GM19395 (cell line): ENCODE data around the gene ARID4A.
"Not testable (repeated sequence)": the region's sequence is repeated elsewhere in the genome, so short reads cannot be mapped to it uniquely, and the experiment has no call there.

Experiments
- ATAC-seq: cut with Tn5 transposase; IDR thresholded peaks from one replicate; pipeline ENCODE4 v1.9.1; 2021; ENCODE audit warnings: mild to moderate bottlenecking, moderate library complexity; ENCODE audit not compliant: unreplicated experiment

Gene ARID4A

DNA sequence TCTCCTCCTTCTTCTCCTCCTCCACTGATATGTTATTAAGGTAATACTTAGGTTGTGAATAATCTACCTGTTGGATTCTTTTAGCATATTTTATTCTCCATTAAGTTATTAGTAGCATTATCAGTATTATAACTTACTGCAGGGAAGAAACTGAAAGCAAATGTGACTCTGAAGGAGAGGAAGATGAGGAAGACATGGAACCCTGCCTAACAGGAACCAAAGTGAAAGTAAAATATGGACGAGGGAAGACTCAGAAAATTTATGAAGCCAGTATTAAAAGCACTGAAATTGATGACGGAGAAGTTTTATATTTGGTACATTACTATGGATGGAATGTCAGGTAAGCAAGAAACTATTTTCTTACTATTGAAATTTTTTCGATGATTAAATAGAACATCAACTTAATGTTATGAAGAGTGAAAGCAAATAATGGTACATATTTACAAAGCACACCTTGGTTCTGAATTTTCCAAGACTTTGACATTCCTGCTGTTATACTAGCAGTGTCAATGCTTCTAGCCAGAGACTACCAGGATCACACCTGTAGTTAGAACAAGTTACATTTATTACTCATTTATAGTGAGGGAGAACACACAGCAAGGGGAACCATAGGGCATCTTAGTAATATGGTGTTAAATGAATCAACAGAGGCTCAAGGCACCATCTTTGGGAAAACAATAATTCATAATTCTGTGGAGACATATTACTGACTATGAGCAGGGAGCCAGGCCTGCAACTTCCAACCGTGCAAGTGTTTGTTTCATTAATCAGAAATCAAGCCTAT lies 55.4 kb downstream of the ARID4A start:
- ATAC-seq, result no peak

DNA sequence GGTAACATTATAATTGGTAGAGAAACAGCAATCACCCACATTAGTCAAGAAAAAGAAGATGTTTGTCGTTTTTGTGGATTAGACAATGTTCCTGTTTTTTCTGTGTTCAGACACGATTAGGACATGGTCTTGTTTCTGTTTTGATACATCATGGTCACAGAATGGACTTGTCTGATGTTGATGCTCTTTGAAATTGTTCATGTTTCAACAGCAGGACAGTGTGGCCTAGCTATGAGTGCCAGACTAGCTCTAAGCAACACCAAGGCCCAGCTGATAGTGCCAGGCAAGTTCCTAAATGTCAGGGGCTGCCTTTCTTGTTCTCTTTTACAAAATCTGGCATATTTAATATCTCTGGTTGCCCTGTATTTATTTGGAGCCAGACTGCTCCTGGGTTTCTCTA lies 56.5 kb downstream of the ARID4A start:
- ATAC-seq, result no peak

DNA sequence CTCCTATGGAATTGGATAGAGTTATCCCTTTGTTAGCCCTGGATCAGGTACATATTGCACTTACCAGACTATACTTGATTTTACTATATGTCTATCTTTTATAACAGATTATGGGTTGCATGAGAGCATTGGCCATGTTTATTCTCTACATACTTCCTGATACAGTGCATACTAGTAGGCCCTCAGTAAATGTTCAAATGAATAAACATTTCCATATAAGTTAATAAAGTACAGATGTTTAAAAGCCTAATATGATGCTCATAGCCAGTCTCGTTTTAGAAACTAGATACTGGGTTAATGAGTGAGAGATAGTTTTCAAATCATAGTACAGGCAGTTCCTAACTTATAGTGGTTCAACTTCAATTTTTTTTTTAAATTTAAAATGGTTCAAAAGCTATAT lies 57.9 kb downstream of the ARID4A start:
- no peak for ATAC-seq

DNA sequence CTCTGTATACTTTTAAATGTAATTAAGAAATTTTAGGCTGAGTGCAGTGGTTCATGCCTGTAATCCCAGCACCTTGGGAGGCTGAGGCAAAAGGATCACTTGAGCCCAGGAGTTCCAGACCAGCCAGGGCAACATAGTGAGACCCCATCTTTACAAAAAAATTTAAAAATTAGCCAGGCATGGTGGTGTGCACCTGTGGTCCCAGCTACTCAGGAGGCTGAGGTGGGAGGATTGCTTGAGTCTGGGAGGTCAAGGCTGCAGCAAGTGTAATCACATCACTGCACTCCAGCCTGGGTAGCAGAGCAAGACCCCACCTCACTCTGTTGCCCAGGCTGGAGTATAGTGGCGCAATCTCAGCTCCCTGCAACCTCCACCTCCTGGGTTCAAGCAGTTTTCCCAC lies 63.9 kb downstream of the ARID4A start:
- not testable (repeated sequence) for ATAC-seq

DNA sequence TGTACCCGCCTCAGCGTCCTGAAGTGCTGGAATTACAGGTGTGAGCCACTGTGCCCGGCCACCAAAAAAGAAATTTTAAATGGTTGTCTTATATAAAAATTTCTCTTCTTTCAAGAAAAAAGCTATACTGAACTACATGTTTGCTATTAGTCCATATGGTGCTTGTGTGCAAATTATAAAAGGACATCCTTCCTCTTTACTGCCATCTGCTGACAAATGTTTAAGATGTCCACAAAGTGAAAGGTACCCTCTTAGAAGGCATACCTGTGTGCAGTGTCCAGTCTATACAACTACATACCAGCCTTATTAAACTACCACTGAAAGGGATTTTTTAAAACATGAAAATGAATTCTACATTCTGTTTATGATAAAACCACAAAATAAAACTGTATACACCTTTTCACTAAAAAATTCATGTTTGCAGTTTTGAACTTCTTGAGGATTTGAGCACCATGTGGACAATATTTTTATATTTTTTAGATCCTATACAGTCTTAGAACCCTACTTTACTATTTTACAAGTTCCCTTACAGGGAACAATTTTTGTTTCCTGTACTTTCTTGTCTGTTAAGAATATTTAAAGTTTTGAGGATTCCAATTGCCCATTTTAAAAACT lies 64.5 kb downstream of the ARID4A start:
- no peak for ATAC-seq

DNA sequence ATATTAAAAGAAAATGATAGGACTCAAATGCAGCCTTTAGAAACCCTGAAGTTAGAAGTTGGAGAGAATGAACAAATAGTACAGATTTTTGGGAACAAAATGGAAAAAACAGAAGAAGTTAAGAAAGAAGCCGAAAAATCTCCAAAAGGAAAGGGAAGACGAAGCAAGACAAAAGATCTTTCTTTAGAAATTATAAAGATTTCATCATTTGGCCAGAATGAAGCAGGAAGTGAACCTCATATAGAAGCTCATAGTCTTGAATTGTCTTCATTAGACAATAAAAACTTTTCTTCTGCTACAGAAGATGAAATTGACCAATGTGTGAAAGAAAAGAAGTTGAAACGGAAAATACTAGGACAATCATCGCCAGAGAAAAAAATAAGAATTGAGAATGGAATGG lies 66.0 kb downstream of the ARID4A start:
- no peak for ATAC-seq

DNA sequence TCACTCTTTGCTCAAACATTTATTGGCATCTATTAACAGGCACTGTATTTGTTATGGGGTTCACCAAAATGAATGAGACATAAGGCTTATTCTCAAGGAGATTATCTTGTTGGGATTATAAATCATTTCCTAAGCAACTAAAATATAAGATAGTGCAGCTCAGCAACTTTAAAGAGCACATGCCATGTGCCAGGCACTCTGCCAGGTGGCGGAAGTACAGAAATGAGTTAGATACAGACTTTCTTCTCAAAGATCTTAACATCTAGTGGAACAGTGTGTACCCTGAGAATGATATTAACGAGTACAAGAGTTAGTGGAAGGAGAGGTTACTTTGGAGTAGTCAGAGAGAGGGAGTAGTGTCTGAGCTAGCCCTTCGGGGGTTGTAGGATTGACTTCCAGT lies 68.9 kb downstream of the ARID4A start:
- no peak for ATAC-seq

DNA sequence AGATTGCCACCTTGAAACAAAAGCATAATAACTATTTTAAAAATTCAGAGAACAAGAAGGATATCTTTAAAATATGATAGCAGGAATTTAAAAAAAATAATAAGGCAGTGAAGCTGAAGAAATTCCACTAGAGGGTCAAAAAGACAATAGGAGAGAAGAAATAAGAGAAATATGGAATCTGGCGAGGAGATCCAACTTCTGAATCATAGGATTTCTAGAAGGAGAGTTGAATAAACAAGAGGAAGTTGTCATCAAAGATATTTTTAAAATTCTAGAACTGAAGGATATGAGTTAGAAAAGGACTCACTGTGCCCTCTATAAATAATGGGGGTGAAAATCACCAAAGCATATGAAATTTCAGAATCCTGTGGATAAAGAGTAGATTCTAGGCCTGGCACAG lies 70.6 kb downstream of the ARID4A start:
- no peak for ATAC-seq

DNA sequence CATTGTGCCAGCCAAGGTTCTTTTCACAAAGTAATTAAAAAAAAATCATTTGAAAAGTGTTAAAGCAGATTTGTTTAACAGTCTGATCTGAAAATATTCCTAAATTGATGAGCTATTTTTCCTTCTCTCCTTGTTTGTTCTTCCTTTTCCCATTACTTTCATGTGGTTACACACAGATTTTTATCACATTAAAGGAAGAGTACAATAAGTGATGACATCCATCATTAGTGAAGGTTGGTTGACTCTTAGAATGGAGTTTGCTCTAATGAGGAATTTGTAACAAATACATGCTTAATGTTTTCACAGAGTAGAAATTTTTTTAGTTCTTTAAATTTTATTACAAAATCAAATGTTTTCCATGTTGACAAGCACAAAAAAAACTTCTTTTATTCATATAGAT lies 78.4 kb downstream of the ARID4A start:
- ATAC-seq, result no peak

DNA sequence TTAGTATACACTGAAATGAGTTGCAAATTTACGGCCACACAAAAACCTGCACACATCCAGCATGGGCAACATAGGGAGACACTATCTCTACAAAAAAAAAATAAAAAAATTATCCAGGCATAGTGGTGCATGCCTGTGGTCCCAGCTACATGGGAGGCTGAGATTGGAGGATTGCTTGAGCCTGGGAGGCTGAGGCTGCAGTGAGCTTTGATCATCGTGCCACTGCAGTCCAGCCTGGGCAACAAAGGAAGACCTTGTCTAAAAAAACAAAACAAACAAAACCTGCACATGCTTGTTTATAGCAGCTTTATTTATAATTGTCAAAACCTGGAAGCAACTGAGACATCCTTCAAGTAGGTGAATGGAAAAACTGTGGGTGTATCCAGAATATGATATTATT lies 92.5 kb downstream of the ARID4A start:
- no peak for ATAC-seq

DNA sequence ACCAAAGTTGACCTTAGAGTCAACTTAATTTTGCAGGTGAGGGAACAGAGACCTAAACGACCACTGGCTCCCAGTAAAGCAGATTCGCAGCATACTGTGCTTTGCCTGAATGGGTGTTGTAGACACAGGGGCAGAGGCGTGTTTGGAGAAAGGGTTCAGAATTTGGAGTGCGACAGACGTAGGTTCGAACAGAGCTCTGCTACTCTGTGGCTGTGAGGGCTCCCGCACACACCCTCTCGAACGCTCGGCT lies 97.1 kb downstream of the ARID4A start:
- no peak for ATAC-seq

DNA sequence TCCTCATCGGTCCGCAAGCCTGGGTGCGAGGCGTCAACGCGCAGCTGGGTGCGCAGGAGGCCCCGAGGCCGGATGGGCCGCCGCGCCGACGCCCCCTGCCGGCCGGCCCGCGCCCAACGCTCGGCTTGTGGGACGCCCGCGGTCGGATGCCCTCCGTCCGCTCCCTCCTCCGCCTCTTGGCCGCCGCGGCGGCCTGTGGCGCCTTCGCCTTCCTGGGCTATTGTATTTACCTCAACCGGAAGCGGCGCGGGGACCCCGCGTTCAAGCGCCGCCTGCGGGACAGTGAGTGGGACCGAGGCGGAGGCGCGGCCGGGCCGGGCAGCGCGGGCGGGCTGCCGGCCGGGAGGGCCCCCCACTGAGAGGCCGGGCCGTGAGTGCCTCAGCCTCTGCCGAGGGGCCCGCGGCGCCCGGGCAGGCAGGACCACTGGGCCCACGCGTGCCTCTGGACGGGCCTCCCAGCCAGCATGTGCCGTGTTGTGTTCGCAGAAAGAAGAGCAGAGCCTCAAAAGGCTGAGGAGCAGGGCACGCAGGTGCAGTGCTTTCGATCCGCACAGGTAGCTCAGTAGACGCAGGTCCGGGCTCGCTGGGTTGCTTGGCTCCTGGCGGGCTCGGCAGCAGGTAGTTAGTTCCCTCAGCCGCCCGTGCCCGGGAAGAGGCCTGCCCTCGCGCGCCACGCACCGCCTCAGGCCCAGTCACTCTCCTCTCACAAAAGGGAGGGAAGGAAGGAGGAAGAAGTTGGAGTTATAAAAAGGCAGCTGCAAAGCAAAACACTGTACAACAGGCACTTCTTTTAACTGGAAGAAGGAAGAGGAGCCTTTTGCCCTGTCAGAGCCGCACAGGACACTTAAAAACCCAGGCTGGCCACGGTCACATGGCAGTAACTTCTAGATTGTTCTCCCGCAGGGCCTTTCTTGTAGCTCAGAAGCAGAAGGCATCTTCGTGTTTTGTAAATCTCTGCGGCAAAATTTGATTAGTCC lies 97.7 kb downstream of the ARID4A start, which contains the start of gene TOMM20L:
Gene TOMM20L, plus strand, starts transcription at position 119 of the 977 bp plus-strand sequence. Its CDS starts 28 bp downstream, at position 147.
- ATAC-seq, result peak; percentile 90

DNA sequence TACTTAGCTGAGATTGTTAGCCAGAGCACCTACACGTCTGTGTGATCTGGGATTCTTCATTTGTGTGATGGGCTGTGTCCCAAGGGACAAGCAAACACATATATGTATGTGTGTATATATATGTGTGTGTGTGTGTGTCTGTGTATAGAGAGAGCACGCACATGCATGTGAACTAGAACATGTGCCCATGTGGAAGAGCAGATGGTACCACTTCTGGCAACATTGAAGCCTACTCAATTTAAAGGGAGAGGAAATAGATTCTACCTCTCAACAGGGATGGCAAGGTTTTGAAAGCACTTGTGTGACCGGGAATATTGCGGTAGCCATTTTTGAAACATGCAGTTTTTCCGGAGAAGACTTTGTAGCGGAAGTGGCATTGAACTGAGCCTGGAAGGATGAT lies 98.8 kb downstream of the ARID4A start:
- no peak for ATAC-seq

DNA sequence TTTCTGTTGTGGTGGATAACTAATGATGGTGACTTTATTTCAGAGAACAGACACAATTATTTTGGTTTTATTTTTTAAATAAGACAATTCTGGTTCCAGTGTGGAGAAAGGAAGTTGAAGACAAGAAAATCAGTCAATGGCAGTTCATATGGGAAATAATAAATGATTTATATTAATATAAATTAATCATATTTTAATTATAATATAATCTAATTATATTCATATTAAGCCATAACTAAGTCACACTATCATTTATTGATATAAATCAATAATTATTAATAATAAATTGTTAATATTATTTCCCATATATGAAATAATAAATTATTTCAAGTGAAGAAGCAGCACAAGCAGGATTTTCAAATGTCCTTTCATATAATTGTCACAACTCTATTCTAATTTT lies 100.1 kb downstream of the ARID4A start:
- ATAC-seq, result no peak

DNA sequence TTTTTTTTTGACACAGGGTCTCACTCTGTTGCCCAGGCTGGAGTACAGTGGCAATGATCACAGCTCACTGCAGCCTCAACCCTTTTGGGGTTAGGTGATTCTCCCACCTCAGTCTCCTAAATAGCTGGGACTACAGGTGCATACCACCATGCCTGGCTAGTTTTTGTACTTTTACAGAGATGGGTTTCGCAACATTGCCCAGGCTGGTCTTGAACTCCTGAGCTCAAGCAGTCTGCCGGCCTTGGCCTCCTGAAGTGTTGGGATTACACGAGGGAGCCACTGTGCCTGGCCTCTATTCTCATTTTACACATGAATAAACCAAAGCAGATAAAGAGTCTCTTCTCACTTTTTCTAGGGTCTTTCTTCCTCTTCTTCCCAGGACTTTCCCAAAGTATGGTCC lies 100.5 kb downstream of the ARID4A start:
- no peak for ATAC-seq

DNA sequence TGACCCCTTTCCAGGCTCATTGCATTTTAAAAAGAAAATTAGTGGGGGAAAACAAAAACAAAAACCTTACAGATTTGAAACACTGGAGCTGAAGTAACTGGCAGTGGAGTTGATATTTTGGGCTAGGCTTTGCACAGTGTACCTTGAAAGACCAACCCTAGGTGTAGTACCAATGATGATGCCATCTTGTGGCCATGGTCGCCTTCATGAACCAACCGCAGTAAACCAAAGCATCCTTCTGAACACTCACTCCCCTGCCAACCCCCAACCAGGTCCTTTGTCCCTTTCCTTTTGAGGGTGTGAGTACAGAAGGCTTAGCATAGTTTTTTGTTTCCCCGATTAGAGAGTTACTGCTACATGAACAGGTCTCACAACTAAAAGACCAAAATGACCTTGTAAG lies 103.2 kb downstream of the ARID4A start:
- no peak for ATAC-seq

DNA sequence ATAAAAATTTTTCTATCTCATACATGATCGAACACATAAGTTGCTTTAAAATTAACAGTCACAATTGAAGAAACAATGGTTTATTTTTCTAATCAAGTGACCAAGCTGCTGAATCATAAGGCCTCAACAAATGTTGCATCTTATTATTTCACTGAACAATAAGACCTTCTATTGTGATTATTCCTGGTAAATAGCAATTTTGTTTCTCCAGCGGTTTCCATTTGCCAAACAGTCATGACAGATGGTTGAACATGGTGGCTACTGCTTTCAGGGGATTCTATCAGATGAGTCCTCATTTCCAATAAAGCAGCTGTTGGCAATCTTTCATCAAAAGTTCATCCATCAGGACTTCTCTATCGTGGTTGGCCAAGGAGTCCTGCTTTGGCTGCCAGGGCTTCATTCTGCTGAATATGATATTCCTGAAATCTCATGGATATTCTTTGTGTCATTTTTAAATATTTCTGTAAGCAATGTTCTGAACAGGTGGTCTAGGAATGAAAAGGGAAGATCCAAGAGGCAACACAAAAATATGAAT lies 110.4 kb downstream of the ARID4A start:
- ATAC-seq, result no peak

DNA sequence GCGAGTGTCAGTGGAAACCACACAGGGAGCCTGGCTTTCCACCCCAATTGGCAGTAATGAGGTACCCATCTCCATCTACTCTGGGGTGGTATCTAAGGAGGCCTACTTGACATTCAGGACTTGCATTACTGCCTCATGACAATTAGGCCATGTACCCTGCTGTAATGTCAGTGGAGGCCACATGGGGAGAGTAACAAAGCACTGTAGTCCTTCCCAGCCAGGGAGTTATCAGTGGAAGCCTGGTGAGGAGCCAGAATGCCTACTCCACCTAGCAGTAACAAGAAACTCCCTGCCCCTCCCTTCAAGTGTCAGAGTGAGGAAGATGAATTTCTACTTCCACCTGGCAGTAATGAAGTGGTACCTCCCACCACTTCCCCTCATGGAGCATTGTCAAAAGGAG lies 116.5 kb downstream of the ARID4A start:
- no peak for ATAC-seq

DNA sequence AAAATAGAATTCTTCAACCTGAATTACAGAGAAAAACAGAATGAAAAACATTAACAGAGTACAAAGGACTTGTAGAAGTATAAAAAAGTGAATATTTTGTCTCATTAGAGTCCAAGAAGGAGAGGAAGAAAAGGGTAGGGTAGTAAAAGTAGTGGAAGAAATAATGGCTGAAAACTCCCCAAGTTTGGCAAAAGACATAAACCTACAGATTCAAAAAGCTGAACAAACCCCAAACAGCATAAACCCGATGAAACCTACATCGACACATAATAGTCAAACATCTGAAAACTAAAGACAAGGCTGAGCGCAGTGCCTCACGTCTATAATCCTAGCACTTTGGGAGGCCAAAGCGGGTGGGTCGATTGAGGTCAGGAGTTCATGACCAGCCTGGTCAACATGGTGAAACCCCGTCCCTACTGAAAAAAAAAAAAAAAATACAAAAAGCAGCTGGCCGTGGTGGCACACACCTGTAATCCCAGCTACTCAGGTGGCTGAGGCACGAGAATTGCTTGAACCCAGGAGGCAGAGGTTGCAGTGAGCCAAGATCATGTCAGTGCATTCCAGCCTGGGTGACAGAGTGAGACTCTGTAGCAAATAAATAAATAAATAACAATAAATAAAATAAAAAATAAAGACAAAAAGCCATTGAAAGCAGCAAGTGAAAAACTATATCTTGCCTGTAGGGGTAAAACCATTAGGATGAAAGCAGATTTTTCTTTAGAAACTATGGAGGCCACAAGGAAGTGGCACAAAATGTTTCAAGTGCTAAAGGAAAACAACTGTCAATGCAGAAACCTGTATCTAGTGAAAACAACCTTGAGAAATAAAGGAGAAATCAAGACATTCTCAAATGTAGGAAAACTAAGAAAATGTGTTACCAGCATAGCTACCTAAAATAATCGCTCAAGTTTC lies 117.5 kb downstream of the ARID4A start:
- no peak for ATAC-seq

DNA sequence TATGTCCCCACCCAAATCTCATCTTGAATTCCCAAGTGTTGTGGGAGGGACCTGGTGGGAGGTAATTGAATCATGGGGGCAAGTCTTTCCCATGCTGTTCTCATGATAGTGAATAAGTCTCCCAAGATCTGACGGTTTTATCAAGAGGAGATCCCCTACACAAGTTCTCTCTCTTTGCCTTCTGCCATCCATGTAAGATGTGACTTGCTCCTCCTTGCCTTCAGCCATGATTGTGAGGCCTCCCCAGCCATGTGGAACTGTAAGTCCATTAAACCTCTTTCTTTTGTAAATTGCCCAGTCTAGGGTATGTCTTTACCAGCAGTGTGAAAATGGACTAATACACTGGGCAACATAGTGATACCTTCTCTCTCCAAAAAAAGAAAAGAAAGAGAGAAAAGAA lies 118.6 kb downstream of the ARID4A start:
- ATAC-seq, result not testable (repeated sequence)
